GM23338 (cell line): ENCODE measurements around the gene FGF4. TPM values are rescaled to one million over a fixed set of nuclear protein-coding genes. Genes with fewer than 3 reads are reported as not detected.
"Not testable (repeated sequence)": the region's sequence is repeated elsewhere in the genome, so short reads cannot be mapped to it uniquely, and the experiment has no call there.

Experiments
- ATAC-seq: fragments of 200-7000 bp; cut with Tn5 transposase; 3 replicates; pipeline ENCODE4 v1.9.1; 2020
- DNase-seq: peaks from one replicate; pipeline ENCODE4 v3.0.0-alpha.2; 2015; ENCODE audit warnings: low spot score
- H2AFZ ChIP-seq: fragments of 200-600 bp; sonication (generic); 2 replicates; pipeline ENCODE4 v1.8.0; 2016; ENCODE audit warnings: antibody characterized with exemption, mild to moderate bottlenecking, moderate library complexity
- H3F3A ChIP-seq: fragments of 200-600 bp; sonication (generic); replicated peaks from 2 replicates; pipeline ENCODE4 v1.8.0; 2017; ENCODE audit warnings: antibody characterized with exemption, mixed run types, low read depth
- H3K27ac ChIP-seq: fragments of 200-600 bp; sonication (generic); 2 replicates; pipeline ENCODE4 v1.6.1; 2016; ENCODE audit warnings: low read depth
- H3K27me3 ChIP-seq: fragments of 200-600 bp; sonication (generic); 2 replicates; pipeline ENCODE4 v1.8.0; 2016; ENCODE audit warnings: mild to moderate bottlenecking, mixed run types, moderate library complexity; ENCODE audit not compliant: insufficient read depth
- H3K36me3 ChIP-seq: fragments of 200-600 bp; sonication (generic); 2 replicates; pipeline ENCODE4 v1.8.0; 2016; ENCODE audit warnings: mild to moderate bottlenecking; ENCODE audit not compliant: insufficient read depth
- H3K4me1 ChIP-seq: fragments of 200-600 bp; sonication (generic); 2 replicates; pipeline ENCODE4 v1.8.0; 2016; ENCODE audit warnings: mild to moderate bottlenecking, moderate library complexity; ENCODE audit not compliant: insufficient read depth
- H3K4me2 ChIP-seq: fragments of 200-600 bp; sonication (generic); 2 replicates; pipeline ENCODE4 v1.7.1; 2017; ENCODE audit warnings: mixed run types
- H3K4me3 ChIP-seq: fragments of 200-600 bp; sonication (generic); 2 replicates; pipeline ENCODE4 v1.6.1; 2016; ENCODE audit warnings: mixed run types
- H3K79me2 ChIP-seq: fragments of 200-600 bp; sonication (generic); replicated peaks from 2 replicates; pipeline ENCODE4 v1.8.0; 2017; ENCODE audit warnings: mild to moderate bottlenecking; ENCODE audit not compliant: insufficient read depth
- H3K9me2 ChIP-seq: fragments of 200-600 bp; sonication (generic); 2 replicates; pipeline ENCODE4 v1.8.0; 2017; ENCODE audit not compliant: insufficient read depth
- H4K20me1 ChIP-seq: fragments of 200-600 bp; sonication (generic); replicated peaks from 2 replicates; pipeline ENCODE4 v1.8.0; 2017; ENCODE audit warnings: mild to moderate bottlenecking; ENCODE audit not compliant: insufficient read depth
- H3K27ac Mint-ChIP-seq: 2 replicates; pipeline ENCODE4 v1.8.0; 2020; ENCODE audit warnings: inconsistent platforms, mild to moderate bottlenecking, moderate library complexity, mixed read lengths
- H3K27me3 Mint-ChIP-seq: 3 replicates; pipeline ENCODE4 v1.8.0; 2022; ENCODE audit warnings: low read depth, mild to moderate bottlenecking, moderate library complexity, mixed read lengths, inconsistent platforms; ENCODE audit not compliant: insufficient read depth, poor library complexity
- H3K36me3 Mint-ChIP-seq: 3 replicates; pipeline ENCODE4 v1.8.0; 2021; ENCODE audit warnings: low read depth, mild to moderate bottlenecking, inconsistent platforms, moderate library complexity, mixed read lengths
- H3K4me1 Mint-ChIP-seq: 3 replicates; pipeline ENCODE4 v1.8.0; 2020; ENCODE audit warnings: mild to moderate bottlenecking, inconsistent platforms, mixed read lengths
- H3K4me3 Mint-ChIP-seq: 3 replicates; pipeline ENCODE4 v1.8.0; 2021; ENCODE audit warnings: moderate library complexity, mild to moderate bottlenecking, inconsistent platforms, mixed read lengths
- H3K9me3 Mint-ChIP-seq: 3 replicates; pipeline ENCODE4 v1.8.0; 2020; ENCODE audit warnings: moderate library complexity, mild to moderate bottlenecking, inconsistent platforms, mixed read lengths
- EZH2 ChIP-seq: fragments of 200-600 bp; sonication (generic); IDR thresholded peaks from one replicate; pipeline ENCODE4 v1.8.0; 2017; ENCODE audit warnings: antibody characterized with exemption, mild to moderate bottlenecking, low read depth; ENCODE audit not compliant: unreplicated experiment
- EZH2phosphoT487 ChIP-seq: fragments of 200-600 bp; sonication (generic); IDR thresholded peaks from one replicate; pipeline ENCODE4 v1.8.1; 2018; ENCODE audit warnings: antibody characterized with exemption; ENCODE audit not compliant: unreplicated experiment
- JUNB ChIP-seq: IDR thresholded peaks from one replicate; pipeline ENCODE4 v1.6.1; 2016; ENCODE audit warnings: antibody characterized with exemption; ENCODE audit not compliant: unreplicated experiment
- ZNF114 ChIP-seq: fragments of 250-450 bp; sonication (Bioruptor Pico); IDR thresholded peaks from 2 replicates; pipeline ENCODE4 v1.5.0; 2020; ENCODE audit warnings: mild to moderate bottlenecking, moderate library complexity
- polyA plus RNA-seq: library from polyadenylated mRNA; unstranded; fragments of >200 nt; fragmentation: Nextera tagmentation; extraction: Ambion mirVana; gene quantifications from 2 replicates; pipeline ENCODE4 v1.2.1, GENCODE V29; 2016
- total RNA-seq: library from RNA; depleted of rRNA; stranded (reverse); fragments of >200 nt; shearing (Covaris generic); gene quantifications from 2 replicates; pipeline ENCODE4 v1.2.3, GENCODE V29; 2014
- TF ChIP-seq, protein P1 (sequence below): fragments of 250-450 bp; sonication (Bioruptor Pico); IDR thresholded peaks from 2 replicates; pipeline ENCODE4 v1.5.0; 2020; ENCODE audit warnings: mild to moderate bottlenecking, moderate library complexity

Gene FGF4
- total and polyA plus RNA-seq, 2 experiments from 2014 or later = 4.8 to 13.1 TPM

DNA sequence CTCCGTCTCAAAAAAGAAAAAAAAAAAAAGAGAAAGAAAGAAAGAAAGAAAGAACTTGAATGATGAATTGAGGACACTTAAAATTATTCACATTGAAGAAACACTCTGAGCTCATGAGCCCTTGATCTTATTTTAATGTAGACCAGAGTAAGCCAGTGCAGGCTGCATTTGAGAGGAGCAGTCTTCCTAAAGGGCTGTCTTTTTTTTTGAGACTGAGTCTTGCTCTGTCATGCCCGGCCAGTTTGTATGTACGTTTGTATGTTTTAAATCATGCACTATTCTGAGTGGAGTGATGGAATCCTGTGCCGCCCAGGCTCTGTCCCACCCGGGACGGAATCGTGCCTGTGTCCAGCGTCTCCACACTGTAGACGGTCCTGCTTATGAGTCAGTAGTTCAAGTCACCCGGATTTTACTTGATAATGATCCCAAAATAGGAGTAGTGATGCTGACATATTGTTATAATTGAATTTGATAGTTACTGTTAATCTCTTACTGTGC lies 9.6 kb downstream of the FGF4 start:
- Histone ChIP-seq H3K27me3 (no peaks in the 10 kb centered on the region), H3K27ac (no peak overlapping the region), H3K36me3 (no peaks in the 10 kb centered on the region), H3K79me2 (no peaks in the 10 kb centered on the region), H3F3A (no peaks in the 10 kb centered on the region; the same call in 1 of the 2 replicates), H3K9me2 (no peaks in the 10 kb centered on the region), H3K4me3 (no peak overlapping the region), H3K4me2 (no peak overlapping the region), H4K20me1 (no peaks in the 10 kb centered on the region), H3K4me1 (peaks cover 9% of the 10 kb centered on the region), H2AFZ (peak overlapping the region; percentile 59; the same call in 1 of the 2 replicates)
- ATAC-seq = no peak
- Mint-ChIP-seq H3K27ac (no peak overlapping the region), H3K36me3 (no peaks in the 10 kb centered on the region), H3K9me3 (peaks cover 7% of the 10 kb centered on the region), H3K27me3 (peaks cover 9% of the 10 kb centered on the region), H3K4me3 (no peak overlapping the region), H3K4me1 (peaks cover 6% of the 10 kb centered on the region)
- DNase-seq = no peak
- TF ChIP-seq, protein P1, sequence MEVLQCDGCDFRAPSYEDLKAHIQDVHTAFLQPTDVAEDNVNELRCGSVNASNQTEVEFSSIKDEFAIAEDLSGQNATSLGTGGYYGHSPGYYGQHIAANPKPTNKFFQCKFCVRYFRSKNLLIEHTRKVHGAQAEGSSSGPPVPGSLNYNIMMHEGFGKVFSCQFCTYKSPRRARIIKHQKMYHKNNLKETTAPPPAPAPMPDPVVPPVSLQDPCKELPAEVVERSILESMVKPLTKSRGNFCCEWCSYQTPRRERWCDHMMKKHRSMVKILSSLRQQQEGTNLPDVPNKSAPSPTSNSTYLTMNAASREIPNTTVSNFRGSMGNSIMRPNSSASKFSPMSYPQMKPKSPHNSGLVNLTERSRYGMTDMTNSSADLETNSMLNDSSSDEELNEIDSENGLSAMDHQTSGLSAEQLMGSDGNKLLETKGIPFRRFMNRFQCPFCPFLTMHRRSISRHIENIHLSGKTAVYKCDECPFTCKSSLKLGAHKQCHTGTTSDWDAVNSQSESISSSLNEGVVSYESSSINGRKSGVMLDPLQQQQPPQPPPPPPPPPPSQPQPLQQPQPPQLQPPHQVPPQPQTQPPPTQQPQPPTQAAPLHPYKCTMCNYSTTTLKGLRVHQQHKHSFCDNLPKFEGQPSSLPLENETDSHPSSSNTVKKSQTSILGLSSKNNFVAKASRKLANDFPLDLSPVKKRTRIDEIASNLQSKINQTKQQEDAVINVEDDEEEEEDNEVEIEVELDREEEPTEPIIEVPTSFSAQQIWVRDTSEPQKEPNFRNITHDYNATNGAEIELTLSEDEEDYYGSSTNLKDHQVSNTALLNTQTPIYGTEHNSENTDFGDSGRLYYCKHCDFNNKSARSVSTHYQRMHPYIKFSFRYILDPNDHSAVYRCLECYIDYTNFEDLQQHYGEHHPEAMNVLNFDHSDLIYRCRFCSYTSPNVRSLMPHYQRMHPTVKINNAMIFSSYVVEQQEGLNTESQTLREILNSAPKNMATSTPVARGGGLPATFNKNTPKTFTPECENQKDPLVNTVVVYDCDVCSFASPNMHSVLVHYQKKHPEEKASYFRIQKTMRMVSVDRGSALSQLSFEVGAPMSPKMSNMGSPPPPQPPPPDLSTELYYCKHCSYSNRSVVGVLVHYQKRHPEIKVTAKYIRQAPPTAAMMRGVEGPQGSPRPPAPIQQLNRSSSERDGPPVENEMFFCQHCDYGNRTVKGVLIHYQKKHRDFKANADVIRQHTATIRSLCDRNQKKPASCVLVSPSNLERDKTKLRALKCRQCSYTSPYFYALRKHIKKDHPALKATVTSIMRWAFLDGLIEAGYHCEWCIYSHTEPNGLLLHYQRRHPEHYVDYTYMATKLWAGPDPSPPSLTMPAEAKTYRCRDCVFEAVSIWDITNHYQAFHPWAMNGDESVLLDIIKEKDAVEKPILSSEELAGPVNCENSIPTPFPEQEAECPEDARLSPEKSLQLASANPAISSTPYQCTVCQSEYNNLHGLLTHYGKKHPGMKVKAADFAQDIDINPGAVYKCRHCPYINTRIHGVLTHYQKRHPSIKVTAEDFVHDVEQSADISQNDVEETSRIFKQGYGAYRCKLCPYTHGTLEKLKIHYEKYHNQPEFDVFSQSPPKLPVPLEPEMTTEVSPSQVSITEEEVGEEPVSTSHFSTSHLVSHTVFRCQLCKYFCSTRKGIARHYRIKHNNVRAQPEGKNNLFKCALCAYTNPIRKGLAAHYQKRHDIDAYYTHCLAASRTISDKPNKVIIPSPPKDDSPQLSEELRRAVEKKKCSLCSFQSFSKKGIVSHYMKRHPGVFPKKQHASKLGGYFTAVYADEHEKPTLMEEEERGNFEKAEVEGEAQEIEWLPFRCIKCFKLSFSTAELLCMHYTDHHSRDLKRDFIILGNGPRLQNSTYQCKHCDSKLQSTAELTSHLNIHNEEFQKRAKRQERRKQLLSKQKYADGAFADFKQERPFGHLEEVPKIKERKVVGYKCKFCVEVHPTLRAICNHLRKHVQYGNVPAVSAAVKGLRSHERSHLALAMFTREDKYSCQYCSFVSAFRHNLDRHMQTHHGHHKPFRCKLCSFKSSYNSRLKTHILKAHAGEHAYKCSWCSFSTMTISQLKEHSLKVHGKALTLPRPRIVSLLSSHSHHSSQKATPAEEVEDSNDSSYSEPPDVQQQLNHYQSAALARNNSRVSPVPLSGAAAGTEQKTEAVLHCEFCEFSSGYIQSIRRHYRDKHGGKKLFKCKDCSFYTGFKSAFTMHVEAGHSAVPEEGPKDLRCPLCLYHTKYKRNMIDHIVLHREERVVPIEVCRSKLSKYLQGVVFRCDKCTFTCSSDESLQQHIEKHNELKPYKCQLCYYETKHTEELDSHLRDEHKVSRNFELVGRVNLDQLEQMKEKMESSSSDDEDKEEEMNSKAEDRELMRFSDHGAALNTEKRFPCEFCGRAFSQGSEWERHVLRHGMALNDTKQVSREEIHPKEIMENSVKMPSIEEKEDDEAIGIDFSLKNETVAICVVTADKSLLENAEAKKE = no peak
- TF ChIP-seq EZH2 (no peak), JUNB (no peak), ZNF114 (no peak), EZH2phosphoT487 (no peak)

DNA sequence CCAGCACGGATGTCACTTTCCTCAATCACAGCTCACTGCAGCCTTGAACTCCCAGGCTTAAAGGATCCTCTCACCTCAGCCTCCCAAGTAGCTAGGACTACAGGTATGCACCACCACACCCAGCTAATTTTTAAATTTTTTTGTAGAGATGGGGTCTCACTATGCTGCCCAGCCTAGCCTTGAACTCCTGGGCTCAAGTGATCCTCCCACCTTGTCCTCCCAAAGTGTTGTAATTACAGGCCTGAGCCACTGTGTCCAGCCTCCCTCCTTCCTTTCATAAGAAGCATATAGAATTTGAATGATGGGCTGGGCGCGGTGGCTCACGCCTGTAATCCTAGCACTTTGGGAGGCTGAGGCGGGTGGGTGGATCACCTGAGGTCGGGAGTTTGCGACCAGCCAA lies 10.2 kb downstream of the FGF4 start:
- DNase-seq, H3K36me3 Mint-ChIP-seq, H3K36me3 ChIP-seq, H2AFZ ChIP-seq, H3K9me3 Mint-ChIP-seq, H4K20me1 ChIP-seq, H3K4me1 ChIP-seq, H3F3A ChIP-seq, H3K9me2 ChIP-seq, H3K27me3 ChIP-seq, H3K4me3 ChIP-seq, H3K4me2 ChIP-seq, ATAC-seq, H3K79me2 ChIP-seq, H3K4me1 Mint-ChIP-seq, H3K4me3 Mint-ChIP-seq, H3K27ac Mint-ChIP-seq, H3K27ac ChIP-seq, H3K27me3 Mint-ChIP-seq: not testable (repeated sequence)
